Duodenal mucosa (tissue), 2 donors: Measurements from ENCODE around the gene CADM1.

Experiments
- H3K27ac ChIP-seq: one replicate; pipeline ENCODE4 v1.7.0; 2013; ENCODE audit warnings: low read depth, low read length
- H3K27me3 ChIP-seq, 2 donors: one replicate each; pipeline ENCODE4 v1.7.0; 2013; ENCODE audit warnings: low read length in 2 of 2, control low read depth in 1 of 2; ENCODE audit not compliant: insufficient read depth in 2 of 2, control insufficient read depth in 1 of 2
- H3K36me3 ChIP-seq, 2 donors: one replicate each; pipeline ENCODE4 v1.7.0; 2013; ENCODE audit warnings: low read length in 2 of 2, control low read depth in 1 of 2; ENCODE audit not compliant: insufficient read depth in 2 of 2, control insufficient read depth in 1 of 2
- H3K4me1 ChIP-seq, 2 donors: one replicate each; pipeline ENCODE4 v1.7.0; 2013; ENCODE audit warnings: low read length in 2 of 2, control low read depth in 1 of 2; ENCODE audit not compliant: insufficient read depth in 2 of 2, control insufficient read depth in 1 of 2
- H3K4me3 ChIP-seq, 2 donors: one replicate each; pipeline ENCODE4 v1.7.0; 2013; ENCODE audit warnings: low read length in 2 of 2, low read depth in 1 of 2
- H3K9ac ChIP-seq, 2 donors: one replicate each; pipeline ENCODE4 v1.7.0; 2013; ENCODE audit warnings: low read length in 2 of 2, low read depth in 1 of 2
- H3K9me3 ChIP-seq, 2 donors: one replicate each; pipeline ENCODE4 v1.7.0; 2013; ENCODE audit warnings: low read length in 2 of 2, control low read depth in 1 of 2; ENCODE audit not compliant: control insufficient read depth in 1 of 2

CADM1 gene

DNA sequence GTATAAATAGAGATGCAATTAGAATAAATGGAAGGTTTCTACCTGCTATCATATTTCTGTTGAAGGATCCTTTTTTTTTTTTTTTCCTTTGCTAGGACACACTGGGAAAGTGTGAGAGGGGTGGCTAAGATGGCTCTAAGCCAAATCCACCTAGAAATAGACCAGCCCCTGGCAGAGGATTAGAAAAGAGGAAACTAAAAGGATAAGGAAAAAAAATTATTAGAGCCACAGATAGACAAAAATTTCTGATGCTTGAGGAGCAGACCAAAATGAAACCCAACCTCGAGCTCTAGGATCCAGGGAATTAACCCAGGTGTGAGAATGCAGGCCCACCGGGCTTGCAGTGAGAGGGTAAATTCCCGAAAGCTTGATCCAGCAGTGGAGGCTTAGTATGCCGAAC is 262.3 kb downstream of the CADM1 start:
- no peaks in the 10 kb centered on the region for H3K9me3 ChIP-seq
- H3K36me3 ChIP-seq: no peaks in the 10 kb centered on the region
- H3K4me1 ChIP-seq: no peaks in the 10 kb centered on the region
- H3K9ac ChIP-seq: no peak overlapping the region
- H3K27me3 ChIP-seq: no peaks in the 10 kb centered on the region
- H3K27ac ChIP-seq: no peak overlapping the region
- H3K4me3 ChIP-seq: no peak overlapping the region

GRCh38 chr11:115238791-115239190 is 265.4 kb downstream of the CADM1 start:
- no peak overlapping the region for H3K27ac ChIP-seq
- no peak overlapping the region for H3K4me3 ChIP-seq
- no peaks in the 10 kb centered on the region for H3K27me3 ChIP-seq
- no peaks in the 10 kb centered on the region for H3K9me3 ChIP-seq
- H3K36me3 ChIP-seq: no peaks in the 10 kb centered on the region
- H3K4me1 ChIP-seq: no peaks in the 10 kb centered on the region
- H3K9ac ChIP-seq: no peak overlapping the region

DNA sequence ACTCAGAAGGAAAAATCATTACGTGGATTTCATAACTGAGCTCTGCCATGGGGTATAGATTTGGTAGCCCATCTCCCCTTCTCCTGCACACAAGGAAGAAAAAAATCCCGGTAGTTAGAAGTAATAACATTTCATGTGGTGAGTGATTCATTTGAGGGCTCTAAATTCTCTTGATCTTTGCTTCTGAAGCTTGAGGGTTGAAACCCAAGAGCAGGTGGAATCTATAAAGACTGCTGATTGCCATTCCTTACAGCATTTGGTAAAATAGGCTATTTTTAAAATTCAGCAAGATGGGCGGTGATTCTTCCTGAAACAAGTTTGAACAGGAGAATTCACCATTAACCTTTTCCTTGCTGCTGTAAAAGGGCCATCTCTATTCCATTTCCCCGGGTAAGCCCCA is 266.1 kb downstream of the CADM1 start:
- no peak overlapping the region for H3K9ac ChIP-seq
- H3K4me1 ChIP-seq: no peaks in the 10 kb centered on the region
- H3K27ac ChIP-seq: no peak overlapping the region
- H3K27me3 ChIP-seq: no peaks in the 10 kb centered on the region
- H3K4me3 ChIP-seq: no peak overlapping the region
- no peaks in the 10 kb centered on the region for H3K36me3 ChIP-seq
- no peaks in the 10 kb centered on the region for H3K9me3 ChIP-seq

DNA sequence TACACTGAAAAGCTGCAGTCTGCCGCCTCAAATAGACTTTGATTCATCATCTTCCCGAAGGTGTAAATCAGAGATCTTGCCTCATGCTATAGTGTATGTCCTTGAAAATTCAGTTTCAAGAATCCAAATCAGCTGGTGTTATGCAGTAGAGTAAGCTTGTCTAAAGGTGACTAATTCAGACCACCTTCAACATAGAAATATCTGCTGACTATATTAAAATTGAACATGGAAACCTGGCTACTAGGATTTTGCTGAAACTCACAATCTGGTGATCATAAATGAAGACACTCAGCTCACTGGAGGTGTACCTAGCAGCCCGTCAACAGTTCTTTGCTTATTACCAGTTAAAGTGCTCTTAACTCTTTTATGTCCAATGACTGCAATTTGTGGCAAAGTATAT is 266.6 kb downstream of the CADM1 start:
- H3K27me3 ChIP-seq: no peaks in the 10 kb centered on the region
- H3K9me3 ChIP-seq: no peaks in the 10 kb centered on the region

GRCh38 chr11:115234794-115235193 is 269.4 kb downstream of the CADM1 start:
- Histone ChIP-seq H3K36me3 (peaks cover 0 to 3% of the 10 kb centered on the region in 2 donors), H3K27me3 (no peaks in the 10 kb centered on the region), H3K9ac (no peak overlapping the region), H3K4me3 (no peak overlapping the region), H3K4me1 (no peaks in the 10 kb centered on the region), H3K27ac (no peak overlapping the region), H3K9me3 (no peaks in the 10 kb centered on the region)

More for the DNA sequence above, 266.6 kb downstream of the CADM1 start:
- Histone ChIP-seq H3K9ac (no peak overlapping the region), H3K27ac (no peak overlapping the region), H3K4me1 (no peaks in the 10 kb centered on the region), H3K36me3 (no peaks in the 10 kb centered on the region), H3K4me3 (no peak overlapping the region)

DNA sequence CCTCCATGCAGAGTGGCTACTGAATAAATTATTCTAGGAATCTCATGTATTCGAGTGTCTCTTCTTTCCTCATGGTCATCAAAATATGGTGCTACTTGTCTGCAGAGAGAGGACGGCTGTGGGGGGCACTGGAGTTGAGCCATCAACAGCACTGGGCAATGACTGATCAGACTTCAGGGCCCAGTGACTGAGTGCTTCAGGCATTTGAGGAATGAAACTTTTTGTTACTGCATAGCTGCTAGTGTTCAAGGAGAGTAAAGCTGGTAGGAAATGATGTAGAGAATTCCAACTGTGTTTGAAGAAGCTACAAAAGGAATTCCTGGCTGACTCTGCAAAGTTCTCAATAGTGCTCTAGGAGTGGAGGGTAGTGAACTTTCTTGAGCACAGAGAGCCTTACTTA is 277.7 kb downstream of the CADM1 start:
- Histone ChIP-seq H3K4me1 (no peaks in the 10 kb centered on the region), H3K27ac (no peak overlapping the region), H3K9me3 (no peaks in the 10 kb centered on the region), H3K4me3 (no peak overlapping the region), H3K27me3 (no peaks in the 10 kb centered on the region), H3K36me3 (peaks cover 0 to 3% of the 10 kb centered on the region in 2 donors), H3K9ac (no peak overlapping the region)

DNA sequence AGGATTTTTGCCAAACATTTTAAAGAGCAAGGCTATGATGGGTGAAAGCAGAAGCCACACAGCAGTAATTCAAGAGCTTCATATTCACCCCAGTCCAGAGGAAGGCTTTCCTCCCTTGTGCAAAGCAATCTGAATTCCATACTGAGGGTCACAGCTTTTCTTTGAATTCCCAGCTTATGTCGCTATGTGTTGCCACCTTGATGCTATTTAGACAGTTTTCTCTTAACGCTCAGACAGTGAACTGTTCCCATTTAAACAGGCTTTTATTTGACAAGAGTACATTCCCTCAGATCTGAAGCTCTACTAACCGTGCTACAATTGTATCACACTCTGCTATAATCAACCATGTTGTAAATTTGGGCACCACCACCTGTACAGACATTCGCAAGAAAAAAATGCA is 279.7 kb downstream of the CADM1 start:
- H3K4me1 ChIP-seq: no peaks in the 10 kb centered on the region
- H3K36me3 ChIP-seq: no peaks in the 10 kb centered on the region
- no peak overlapping the region for H3K4me3 ChIP-seq
- H3K9me3 ChIP-seq: no peaks in the 10 kb centered on the region
- no peak overlapping the region for H3K27ac ChIP-seq
- H3K9ac ChIP-seq: no peak overlapping the region
- no peaks in the 10 kb centered on the region for H3K27me3 ChIP-seq

DNA sequence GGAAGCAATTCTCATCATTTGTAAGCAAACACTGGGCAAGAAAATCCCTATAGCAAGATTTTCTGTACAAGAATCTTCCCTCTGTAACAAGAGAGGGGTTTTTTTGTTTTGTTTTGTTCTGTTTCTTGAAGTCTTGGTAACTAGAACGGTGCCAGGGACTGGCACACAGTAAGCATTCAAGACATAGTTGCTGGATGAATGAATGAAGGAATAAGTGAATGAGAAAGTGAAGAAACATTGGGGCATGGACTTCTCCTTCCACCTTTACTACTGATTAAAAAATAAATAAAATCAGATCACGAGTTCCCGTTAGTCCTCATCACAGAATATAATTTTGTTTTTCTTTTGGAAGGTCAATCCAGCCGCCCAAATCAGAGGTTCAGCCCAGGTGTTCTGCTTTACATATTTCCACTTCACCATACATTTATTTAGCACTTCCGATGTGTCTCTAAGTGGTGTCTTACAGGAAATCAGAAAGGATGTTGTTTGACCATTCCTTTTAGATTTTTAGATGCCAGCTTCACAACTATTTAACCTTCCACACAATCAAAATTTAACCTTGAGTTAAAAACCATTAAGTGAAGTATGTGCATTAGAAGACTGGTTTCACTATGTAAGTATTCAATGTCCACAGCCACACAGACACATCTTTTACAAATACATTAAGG is 281.2 kb downstream of the CADM1 start:
- Histone ChIP-seq H3K27me3 (no peaks in the 10 kb centered on the region), H3K27ac (no peak overlapping the region), H3K4me1 (no peaks in the 10 kb centered on the region), H3K4me3 (no peak overlapping the region), H3K36me3 (no peaks in the 10 kb centered on the region), H3K9me3 (no peaks in the 10 kb centered on the region), H3K9ac (no peak overlapping the region)

GRCh38 chr11:115222218-115222862 is 281.9 kb downstream of the CADM1 start:
- H3K27me3 ChIP-seq: no peaks in the 10 kb centered on the region
- H3K4me1 ChIP-seq: no peaks in the 10 kb centered on the region
- no peaks in the 10 kb centered on the region for H3K9me3 ChIP-seq
- no peaks in the 10 kb centered on the region for H3K36me3 ChIP-seq
- no peak overlapping the region for H3K4me3 ChIP-seq
- H3K27ac ChIP-seq: peak overlapping the region; percentile 16
- no peak overlapping the region for H3K9ac ChIP-seq

GRCh38 chr11:115221461-115222069 is 282.6 kb downstream of the CADM1 start:
- H3K9me3 ChIP-seq: no peaks in the 10 kb centered on the region
- H3K4me1 ChIP-seq: peaks cover 0 to 4% of the 10 kb centered on the region in 2 donors
- no peaks in the 10 kb centered on the region for H3K36me3 ChIP-seq
- no peaks in the 10 kb centered on the region for H3K27me3 ChIP-seq
- H3K27ac ChIP-seq: peak overlapping the region; percentile 16
- no peak overlapping the region for H3K9ac ChIP-seq
- no peak overlapping the region for H3K4me3 ChIP-seq
